SU-DHL-6 (cell line): ENCODE data around the gene SLC22A25.

Experiments
- H2AFZ ChIP-seq: fragments of 200-600 bp; sonication (generic); 2 replicates; pipeline ENCODE4 v1.6.1; 2014; ENCODE audit warnings: low read depth, mild to moderate bottlenecking, moderate library complexity, mixed read lengths, antibody characterized with exemption, low read length; ENCODE audit not compliant: severe bottlenecking
- H3F3A ChIP-seq: fragments of 200-600 bp; shearing (Covaris generic); 2 replicates; pipeline ENCODE4 v1.6.0; 2016; ENCODE audit warnings: antibody characterized with exemption, mild to moderate bottlenecking; ENCODE audit not compliant: insufficient read depth
- H3K27ac ChIP-seq: fragments of 200-600 bp; sonication (generic); 2 replicates; pipeline ENCODE4 v1.5.1; 2016; ENCODE audit warnings: low read depth, mild to moderate bottlenecking, low read length, moderate library complexity, mixed read lengths
- H3K27me3 ChIP-seq: fragments of 200-600 bp; sonication (generic), shearing (Covaris generic); 2 replicates; pipeline ENCODE4 v1.6.0; 2014; ENCODE audit warnings: mild to moderate bottlenecking, low read length
- H3K36me3 ChIP-seq: fragments of 200-600 bp; sonication (generic); 2 replicates; pipeline ENCODE4 v1.6.1; 2014; ENCODE audit warnings: mild to moderate bottlenecking, low read length, mixed read lengths
- H3K4me2 ChIP-seq: fragments of 300-600, 200-600 bp; shearing (Covaris generic), sonication (generic); 2 replicates; pipeline ENCODE4 v1.6.0; 2014; ENCODE audit warnings: low read length, low read depth, mild to moderate bottlenecking; ENCODE audit not compliant: poor library complexity, severe bottlenecking
- H3K4me3 ChIP-seq: fragments of 200-600 bp; sonication (generic); 2 replicates; pipeline ENCODE4 v1.5.1; 2014; ENCODE audit warnings: antibody characterized with exemption, low read length, mild to moderate bottlenecking, mixed read lengths; ENCODE audit not compliant: insufficient read depth, poor library complexity, severe bottlenecking
- H3K79me2 ChIP-seq: fragments of 200-600 bp; sonication (generic); 2 replicates; pipeline ENCODE4 v1.6.1; 2014; ENCODE audit warnings: mild to moderate bottlenecking, low read length, moderate library complexity; ENCODE audit not compliant: insufficient read depth
- H3K9ac ChIP-seq: fragments of 200-600 bp; sonication (generic); 2 replicates; pipeline ENCODE4 v1.7.0; 2014; ENCODE audit warnings: mild to moderate bottlenecking, low read length
- H3K9me2 ChIP-seq: fragments of 200-600 bp; sonication (generic); replicated peaks from 2 replicates; pipeline ENCODE4 v1.6.1; 2014; ENCODE audit warnings: low read length; ENCODE audit not compliant: insufficient read depth
- H3K9me3 ChIP-seq: fragments of 200-600 bp; sonication (generic); 2 replicates; pipeline ENCODE4 v1.6.1; 2014; ENCODE audit warnings: low read length, mixed read lengths; ENCODE audit not compliant: insufficient read depth
- H4K20me1 ChIP-seq: fragments of 200-600 bp; sonication (generic); 2 replicates; pipeline ENCODE4 v1.6.1; 2014; ENCODE audit warnings: low read depth, mild to moderate bottlenecking, antibody characterized with exemption, low read length, moderate library complexity, mixed read lengths
- EZH2phosphoT487 ChIP-seq: fragments of 200-600 bp; sonication (generic), shearing (Covaris generic); conservative IDR thresholded peaks from 2 replicates; pipeline ENCODE4 v1.6.1; 2018; ENCODE audit warnings: mild to moderate bottlenecking, antibody characterized with exemption, low read length, moderate library complexity, mixed read lengths
- TF ChIP-seq, protein P1 (sequence below): fragments of 200-600 bp; sonication (generic); IDR thresholded peaks from one replicate; pipeline ENCODE4 v1.5.1; 2017; ENCODE audit warnings: antibody characterized with exemption, mild to moderate bottlenecking, low read length, moderate library complexity; ENCODE audit not compliant: insufficient read depth, poor library complexity, severe bottlenecking

SLC22A25 gene

DNA sequence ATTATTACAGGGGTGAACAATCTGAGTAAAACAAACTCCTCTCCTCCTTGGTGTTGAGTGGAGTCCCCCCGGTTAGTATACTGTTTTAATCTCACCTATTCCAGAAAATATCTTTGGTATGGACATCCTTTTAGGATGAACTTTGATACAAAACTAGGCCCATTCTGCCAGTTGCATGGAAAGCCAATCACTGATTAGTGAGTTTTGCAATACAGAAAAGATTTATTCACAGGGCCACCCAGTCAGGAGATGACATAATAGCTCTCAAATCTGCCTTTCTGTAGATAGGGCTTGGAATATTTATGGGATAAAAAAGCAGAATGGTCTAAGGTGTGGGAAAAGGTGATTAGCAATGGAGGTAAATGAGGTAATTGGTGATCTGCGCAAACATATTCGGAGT is 30.3 kb upstream of the SLC22A25 start:
- H3F3A ChIP-seq, result no peaks in the 10 kb centered on the region
- H3K79me2 ChIP-seq, result no peaks in the 10 kb centered on the region
- H3K27ac ChIP-seq, result no peak overlapping the region
- H3K9me3 ChIP-seq, result no peaks in the 10 kb centered on the region
- H3K36me3 ChIP-seq, result no peaks in the 10 kb centered on the region
- no peaks in the 10 kb centered on the region for H3K9me2 ChIP-seq
- TF ChIP-seq, protein P1, sequence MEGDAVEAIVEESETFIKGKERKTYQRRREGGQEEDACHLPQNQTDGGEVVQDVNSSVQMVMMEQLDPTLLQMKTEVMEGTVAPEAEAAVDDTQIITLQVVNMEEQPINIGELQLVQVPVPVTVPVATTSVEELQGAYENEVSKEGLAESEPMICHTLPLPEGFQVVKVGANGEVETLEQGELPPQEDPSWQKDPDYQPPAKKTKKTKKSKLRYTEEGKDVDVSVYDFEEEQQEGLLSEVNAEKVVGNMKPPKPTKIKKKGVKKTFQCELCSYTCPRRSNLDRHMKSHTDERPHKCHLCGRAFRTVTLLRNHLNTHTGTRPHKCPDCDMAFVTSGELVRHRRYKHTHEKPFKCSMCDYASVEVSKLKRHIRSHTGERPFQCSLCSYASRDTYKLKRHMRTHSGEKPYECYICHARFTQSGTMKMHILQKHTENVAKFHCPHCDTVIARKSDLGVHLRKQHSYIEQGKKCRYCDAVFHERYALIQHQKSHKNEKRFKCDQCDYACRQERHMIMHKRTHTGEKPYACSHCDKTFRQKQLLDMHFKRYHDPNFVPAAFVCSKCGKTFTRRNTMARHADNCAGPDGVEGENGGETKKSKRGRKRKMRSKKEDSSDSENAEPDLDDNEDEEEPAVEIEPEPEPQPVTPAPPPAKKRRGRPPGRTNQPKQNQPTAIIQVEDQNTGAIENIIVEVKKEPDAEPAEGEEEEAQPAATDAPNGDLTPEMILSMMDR, result no peak
- TF ChIP-seq EZH2phosphoT487, result no peak
- no peak overlapping the region for H3K4me2 ChIP-seq
- H3K4me3 ChIP-seq, result no peak overlapping the region
- H3K27me3 ChIP-seq, result no peaks in the 10 kb centered on the region
- no peak overlapping the region for H3K9ac ChIP-seq
- no peak overlapping the region for H2AFZ ChIP-seq
- no peaks in the 10 kb centered on the region for H4K20me1 ChIP-seq

DNA sequence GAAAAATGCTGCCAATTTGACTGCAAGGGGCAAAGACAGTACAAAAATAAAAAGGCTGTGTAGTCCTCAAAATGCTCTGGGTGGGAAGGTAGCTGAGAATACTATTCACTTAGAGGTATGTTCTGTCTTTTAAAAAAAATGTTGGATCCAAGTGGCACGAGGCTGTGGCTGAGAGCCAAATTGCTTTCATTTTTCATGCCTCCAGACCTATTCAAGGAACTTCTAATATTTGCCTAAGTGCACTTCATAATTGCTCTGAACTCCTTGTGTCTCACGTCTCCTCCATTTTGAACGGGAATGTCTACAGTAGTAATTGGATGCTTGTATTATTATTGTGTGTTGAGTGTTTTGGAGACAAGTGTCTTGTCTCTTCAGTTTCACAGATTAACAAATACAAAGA is 19.1 kb upstream of the SLC22A25 start:
- Histone ChIP-seq H3K4me2 (no peak overlapping the region), H2AFZ (no peak overlapping the region)

GRCh38 chr11:63251312-63251711 is 7.9 kb upstream of the SLC22A25 start:
- H3K27me3 ChIP-seq, result no peaks in the 10 kb centered on the region; the same call in 1 of the 2 replicates
- TF ChIP-seq, protein P1, result no peak
- TF ChIP-seq EZH2phosphoT487, result no peak
- no peaks in the 10 kb centered on the region for H3F3A ChIP-seq
- H3K9ac ChIP-seq, result no peak overlapping the region
- no peak overlapping the region for H3K27ac ChIP-seq
- H3K79me2 ChIP-seq, result no peaks in the 10 kb centered on the region
- H2AFZ ChIP-seq, result no peak overlapping the region
- H3K9me3 ChIP-seq, result no peaks in the 10 kb centered on the region
- no peaks in the 10 kb centered on the region for H3K36me3 ChIP-seq
- H3K4me2 ChIP-seq, result no peak overlapping the region
- H3K9me2 ChIP-seq, result no peaks in the 10 kb centered on the region
- no peak overlapping the region for H3K4me3 ChIP-seq
- no peaks in the 10 kb centered on the region for H4K20me1 ChIP-seq

More for the DNA sequence above, 19.1 kb upstream of the SLC22A25 start:
- H3K79me2 ChIP-seq, result no peaks in the 10 kb centered on the region
- H3F3A ChIP-seq, result no peaks in the 10 kb centered on the region
- no peaks in the 10 kb centered on the region for H3K36me3 ChIP-seq
- H3K27ac ChIP-seq, result no peak overlapping the region
- no peaks in the 10 kb centered on the region for H3K27me3 ChIP-seq
- no peak overlapping the region for H3K4me3 ChIP-seq
- no peaks in the 10 kb centered on the region for H3K9me2 ChIP-seq
- no peak overlapping the region for H3K9ac ChIP-seq
- H3K9me3 ChIP-seq, result no peaks in the 10 kb centered on the region
- H4K20me1 ChIP-seq, result no peaks in the 10 kb centered on the region
- TF ChIP-seq EZH2phosphoT487, result no peak
- TF ChIP-seq, protein P1, result no peak
